K562 (cell line): ENCODE measurements around the gene KCTD15. TPM values are rescaled to one million over a fixed set of nuclear protein-coding genes. Genes with fewer than 3 reads are reported as not detected.

Experiments used
- DACH1 ChIP-seq: fragments of 450-650 bp; IDR thresholded peaks from 2 replicates; pipeline ENCODE4 v1.6.1; 2018; ENCODE audit not compliant: partially characterized antibody
- FUS ChIP-seq: fragments of 200-400 bp; formaldehyde crosslinking; optimal IDR thresholded peaks from 2 replicates; pipeline ENCODE3; 2017; ENCODE audit warnings: low read depth, low read length
- GATAD2A ChIP-seq: fragments of 450-650 bp; IDR thresholded peaks from 2 replicates; pipeline ENCODE4 v1.6.1; 2017
- GTF2E2 ChIP-seq: fragments of 200-800 bp; sonication (Bioruptor generic); IDR thresholded peaks from 2 replicates; pipeline ENCODE4 v1.6.1; 2016; ENCODE audit warnings: missing genetic modification characterization, missing compliant biosample characterization
- NR4A1 ChIP-seq, 2 experiments: fragments of 250-450 bp in 1 of 2; fragments of 450-650 bp in 1 of 2; sonication (Bioruptor Pico) in 1 of 2; IDR thresholded peaks; 2 replicates each; pipeline versions ENCODE4 v1.4.0 to v1.6.1; 2016 to 2020; ENCODE audit warnings: mild to moderate bottlenecking in 2 of 2, missing compliant biosample characterization in 1 of 2, missing genetic modification characterization in 1 of 2, moderate library complexity in 1 of 2
- PRPF4 ChIP-seq: fragments of 200-400 bp; formaldehyde crosslinking; IDR thresholded peaks from one replicate; pipeline ENCODE4 v1.6.1; 2017; ENCODE audit warnings: low read length, low read depth, mild to moderate bottlenecking; ENCODE audit not compliant: insufficient read depth, poor library complexity, severe bottlenecking
- RBFOX2 ChIP-seq: fragments of 200-400 bp; formaldehyde crosslinking; IDR thresholded peaks from 2 replicates; pipeline ENCODE4 v1.6.1; 2017; ENCODE audit warnings: low read depth, mild to moderate bottlenecking, low read length, moderate library complexity
- RBM15 ChIP-seq: fragments of 200-400 bp; formaldehyde crosslinking; IDR thresholded peaks from 2 replicates; pipeline ENCODE4 v1.6.1; 2018; ENCODE audit warnings: mild to moderate bottlenecking, low read length, moderate library complexity; ENCODE audit not compliant: insufficient read depth
- TCF7L2 ChIP-seq: fragments of 150-350 bp; IDR thresholded peaks from 2 replicates; pipeline ENCODE4 v1.6.1; 2016; ENCODE audit warnings: low read depth, mild to moderate bottlenecking, low read length, moderate library complexity
- ZFX ChIP-seq: sonication (generic); formaldehyde crosslinking; IDR thresholded peaks from 2 replicates; pipeline ENCODE4 v1.8.0; 2022; ENCODE audit warnings: mild to moderate bottlenecking, missing genetic modification reagents, moderate library complexity
- ZKSCAN1 ChIP-seq: fragments of 150-350 bp; IDR thresholded peaks from 2 replicates; pipeline ENCODE4 v1.6.1; 2016; ENCODE audit warnings: low read depth, low read length
- ZNF24 ChIP-seq: fragments of 450-650 bp; IDR thresholded peaks from 2 replicates; pipeline ENCODE4 v1.6.1; 2016
- ZNF311 ChIP-seq: fragments of 250-450 bp; sonication (Bioruptor Pico); IDR thresholded peaks from 2 replicates; pipeline ENCODE4 v1.4.0; 2020; ENCODE audit warnings: mild to moderate bottlenecking, moderate library complexity
- polyA plus RNA-seq, 8 experiments: library from polyadenylated mRNA; depleted of rRNA in 4 of 8; stranded (reverse) in 5 of 8; unstranded in 3 of 8; fragments of >200 nt; fragmentation: Nextera tagmentation in 2 of 8; fragmentation: Illumina TruSeq in 1 of 8; extraction: Ambion mirVana in 2 of 8; extraction: Trizol in 1 of 8; gene quantifications; 2 replicates each; pipeline versions ENCODE4 v1.2.1 to v1.2.3, GENCODE V29; 2011 to 2014; ENCODE audit warnings: inconsistent platforms in 1 of 8, missing spikeins in 1 of 8
- total RNA-seq, 7 experiments: library from RNA; depleted of rRNA in 6 of 7; stranded (reverse); fragments of >200 nt in 6 of 7; fragmentation: Illumina TruSeq in 2 of 7; extraction: Trizol in 2 of 7; gene quantifications; 2 replicates each; pipeline versions ENCODE4 v1.2.1 to v1.2.3, GENCODE V29; 2011 to 2021; ENCODE audit warnings: low replicate concordance in 1 of 7
- TF ChIP-seq, protein P1 (sequence below): fragments of 250-450 bp; sonication (Bioruptor Pico); IDR thresholded peaks from 2 replicates; pipeline ENCODE4 v1.5.1; 2021; ENCODE audit warnings: mild to moderate bottlenecking
- TF ChIP-seq, protein P2 (sequence below): conservative IDR thresholded peaks from 2 replicates; pipeline ENCODE4 v1.6.1; 2011; ENCODE audit warnings: low read depth, mild to moderate bottlenecking, low read length; ENCODE audit not compliant: control insufficient read depth
- TF ChIP-seq, protein P3 (sequence below): fragments of 450-650 bp; IDR thresholded peaks from 2 replicates; pipeline ENCODE4 v1.6.1; 2017; ENCODE audit warnings: antibody characterized with exemption
- TF ChIP-seq, protein P4 (sequence below): fragments of 450-650 bp; formaldehyde crosslinking; IDR thresholded peaks from 2 replicates; pipeline ENCODE4 v1.4.0; 2020; ENCODE audit warnings: mild to moderate bottlenecking, moderate library complexity
- TF ChIP-seq, protein P5 (sequence below): sonication (generic); formaldehyde crosslinking; IDR thresholded peaks from 2 replicates; pipeline ENCODE4 v1.8.0; 2022; ENCODE audit warnings: mild to moderate bottlenecking, missing genetic modification reagents
- TF ChIP-seq, protein P6 (sequence below), 2 experiments: IDR thresholded peaks; 2 replicates each; pipeline ENCODE4 v1.6.1; 2011; ENCODE audit warnings: borderline replicate concordance in 1 of 2, control low read depth in 1 of 2, low read depth in 1 of 2, low read length in 1 of 2, mild to moderate bottlenecking in 1 of 2, mixed read lengths in 1 of 2, moderate library complexity in 1 of 2; ENCODE audit not compliant: insufficient read depth in 1 of 2, insufficient read length in 1 of 2, poor library complexity in 1 of 2, severe bottlenecking in 1 of 2; ENCODE audit errors: extremely low read depth in 1 of 2

Gene KCTD15
- total and polyA plus RNA-seq, 9 of the 15 experiments (the other 6 are each of a cell fraction or from before 2014, with no cell fraction given), result 1.7 to 49.0 (median 11.8) TPM

DNA sequence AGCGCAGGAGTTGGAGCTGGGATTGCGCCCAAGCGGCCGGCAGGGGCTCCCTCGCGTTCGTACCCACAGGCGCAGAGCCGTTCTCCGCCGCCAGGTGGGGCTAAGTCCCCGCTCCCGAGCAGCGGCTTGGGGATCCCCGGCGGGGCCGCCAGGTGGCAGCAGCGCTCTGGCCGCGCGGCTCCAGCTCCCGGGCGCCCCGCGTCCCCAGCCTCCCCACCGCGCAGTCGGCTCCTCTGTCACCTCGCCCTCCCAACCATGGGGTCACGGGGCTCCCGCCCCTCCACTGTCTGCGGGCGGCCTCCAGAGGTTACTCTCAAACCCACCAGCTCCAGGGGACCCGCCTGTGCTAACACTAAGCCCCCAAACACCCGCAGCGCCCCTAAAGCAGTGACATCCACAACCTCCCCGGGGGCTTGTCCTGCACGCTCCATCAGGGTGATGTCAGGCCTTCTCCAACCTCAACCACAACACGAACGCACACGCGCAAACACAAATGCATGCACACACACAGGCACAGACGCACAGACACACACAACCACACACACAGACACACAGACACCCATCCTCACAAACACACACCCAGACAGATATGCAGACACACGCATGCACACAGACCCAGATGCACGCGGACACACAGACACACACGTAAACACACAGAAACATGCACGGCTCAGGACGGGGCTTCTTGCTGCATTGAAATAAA is 18.4 kb upstream of the KCTD15 start (continued):
- TF ChIP-seq PRPF4, result peak; percentile 89
- TF ChIP-seq GTF2E2 (tag), result no peak
- no peak for TF ChIP-seq GATAD2A
- TF ChIP-seq ZKSCAN1, result peak; percentile 34; the same call in 1 of the 2 replicates
- no peak for TF ChIP-seq ZNF311 (CRISPR knock-in tag)
- TF ChIP-seq, protein P1, sequence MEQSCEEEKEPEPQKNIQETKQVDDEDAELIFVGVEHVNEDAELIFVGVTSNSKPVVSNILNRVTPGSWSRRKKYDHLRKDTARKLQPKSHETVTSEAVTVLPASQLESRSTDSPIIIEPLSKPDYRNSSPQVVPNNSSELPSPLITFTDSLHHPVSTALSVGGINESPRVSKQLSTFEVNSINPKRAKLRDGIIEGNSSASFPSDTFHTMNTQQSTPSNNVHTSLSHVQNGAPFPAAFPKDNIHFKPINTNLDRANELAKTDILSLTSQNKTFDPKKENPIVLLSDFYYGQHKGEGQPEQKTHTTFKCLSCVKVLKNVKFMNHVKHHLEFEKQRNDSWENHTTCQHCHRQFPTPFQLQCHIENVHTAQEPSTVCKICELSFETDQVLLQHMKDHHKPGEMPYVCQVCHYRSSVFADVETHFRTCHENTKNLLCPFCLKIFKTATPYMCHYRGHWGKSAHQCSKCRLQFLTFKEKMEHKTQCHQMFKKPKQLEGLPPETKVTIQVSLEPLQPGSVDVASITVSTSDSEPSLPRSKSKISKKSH, result no peak
- TF ChIP-seq, protein P2, sequence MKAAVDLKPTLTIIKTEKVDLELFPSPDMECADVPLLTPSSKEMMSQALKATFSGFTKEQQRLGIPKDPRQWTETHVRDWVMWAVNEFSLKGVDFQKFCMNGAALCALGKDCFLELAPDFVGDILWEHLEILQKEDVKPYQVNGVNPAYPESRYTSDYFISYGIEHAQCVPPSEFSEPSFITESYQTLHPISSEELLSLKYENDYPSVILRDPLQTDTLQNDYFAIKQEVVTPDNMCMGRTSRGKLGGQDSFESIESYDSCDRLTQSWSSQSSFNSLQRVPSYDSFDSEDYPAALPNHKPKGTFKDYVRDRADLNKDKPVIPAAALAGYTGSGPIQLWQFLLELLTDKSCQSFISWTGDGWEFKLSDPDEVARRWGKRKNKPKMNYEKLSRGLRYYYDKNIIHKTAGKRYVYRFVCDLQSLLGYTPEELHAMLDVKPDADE, result peak; percentile 66; the same call in 1 of the 2 replicates
- TF ChIP-seq DACH1, result no peak
- TF ChIP-seq RBFOX2, result no peak
- TF ChIP-seq ZNF24, result peak; percentile 34; the same call in 1 of the 2 replicates
- no peak for TF ChIP-seq RBM15
- TF ChIP-seq TCF7L2, result no peak
- TF ChIP-seq, protein P3, sequence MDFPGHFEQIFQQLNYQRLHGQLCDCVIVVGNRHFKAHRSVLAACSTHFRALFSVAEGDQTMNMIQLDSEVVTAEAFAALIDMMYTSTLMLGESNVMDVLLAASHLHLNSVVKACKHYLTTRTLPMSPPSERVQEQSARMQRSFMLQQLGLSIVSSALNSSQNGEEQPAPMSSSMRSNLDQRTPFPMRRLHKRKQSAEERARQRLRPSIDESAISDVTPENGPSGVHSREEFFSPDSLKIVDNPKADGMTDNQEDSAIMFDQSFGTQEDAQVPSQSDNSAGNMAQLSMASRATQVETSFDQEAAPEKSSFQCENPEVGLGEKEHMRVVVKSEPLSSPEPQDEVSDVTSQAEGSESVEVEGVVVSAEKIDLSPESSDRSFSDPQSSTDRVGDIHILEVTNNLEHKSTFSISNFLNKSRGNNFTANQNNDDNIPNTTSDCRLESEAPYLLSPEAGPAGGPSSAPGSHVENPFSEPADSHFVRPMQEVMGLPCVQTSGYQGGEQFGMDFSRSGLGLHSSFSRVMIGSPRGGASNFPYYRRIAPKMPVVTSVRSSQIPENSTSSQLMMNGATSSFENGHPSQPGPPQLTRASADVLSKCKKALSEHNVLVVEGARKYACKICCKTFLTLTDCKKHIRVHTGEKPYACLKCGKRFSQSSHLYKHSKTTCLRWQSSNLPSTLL, result no peak
- TF ChIP-seq, protein P4, sequence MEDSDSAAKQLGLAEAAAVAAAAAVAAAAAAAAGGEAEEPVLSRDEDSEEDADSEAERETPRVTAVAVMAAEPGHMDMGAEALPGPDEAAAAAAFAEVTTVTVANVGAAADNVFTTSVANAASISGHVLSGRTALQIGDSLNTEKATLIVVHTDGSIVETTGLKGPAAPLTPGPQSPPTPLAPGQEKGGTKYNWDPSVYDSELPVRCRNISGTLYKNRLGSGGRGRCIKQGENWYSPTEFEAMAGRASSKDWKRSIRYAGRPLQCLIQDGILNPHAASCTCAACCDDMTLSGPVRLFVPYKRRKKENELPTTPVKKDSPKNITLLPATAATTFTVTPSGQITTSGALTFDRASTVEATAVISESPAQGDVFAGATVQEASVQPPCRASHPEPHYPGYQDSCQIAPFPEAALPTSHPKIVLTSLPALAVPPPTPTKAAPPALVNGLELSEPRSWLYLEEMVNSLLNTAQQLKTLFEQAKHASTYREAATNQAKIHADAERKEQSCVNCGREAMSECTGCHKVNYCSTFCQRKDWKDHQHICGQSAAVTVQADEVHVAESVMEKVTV, result peak; percentile 98
- TF ChIP-seq, protein P5, sequence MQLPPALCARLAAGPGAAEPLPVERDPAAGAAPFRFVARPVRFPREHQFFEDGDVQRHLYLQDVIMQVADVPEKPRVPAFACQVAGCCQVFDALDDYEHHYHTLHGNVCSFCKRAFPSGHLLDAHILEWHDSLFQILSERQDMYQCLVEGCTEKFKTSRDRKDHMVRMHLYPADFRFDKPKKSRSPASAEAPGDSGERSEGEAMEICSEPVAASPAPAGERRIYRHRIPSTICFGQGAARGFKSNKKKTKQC, result no peak
- TF ChIP-seq NR4A1 (CRISPR knock-in tag; IDR thresholded peaks at IDR 0.05), result no peak
- no peak for TF ChIP-seq NR4A1 (tag; IDR thresholded peaks at IDR 0.05)
- TF ChIP-seq, protein P6, sequence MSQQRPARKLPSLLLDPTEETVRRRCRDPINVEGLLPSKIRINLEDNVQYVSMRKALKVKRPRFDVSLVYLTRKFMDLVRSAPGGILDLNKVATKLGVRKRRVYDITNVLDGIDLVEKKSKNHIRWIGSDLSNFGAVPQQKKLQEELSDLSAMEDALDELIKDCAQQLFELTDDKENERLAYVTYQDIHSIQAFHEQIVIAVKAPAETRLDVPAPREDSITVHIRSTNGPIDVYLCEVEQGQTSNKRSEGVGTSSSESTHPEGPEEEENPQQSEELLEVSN (IDR thresholded peaks at IDR 0.05; ENCODE audit: borderline replicate concordance in 1 of 2, extremely low read depth in 1 of 2, insufficient read depth in 1 of 2, insufficient read length in 1 of 2, low read depth in 1 of 2, low read length in 1 of 2, poor library complexity in 1 of 2, severe bottlenecking in 1 of 2), result peak in 1 of 2 experiments; percentile 9
- TF ChIP-seq ZFX (CRISPR knock-in tag), result no peak
- TF ChIP-seq FUS, result peak; percentile 73
